Naive B cell (primary cell): ENCODE measurements around the gene MGLL. TPM values are rescaled to one million over a fixed set of nuclear protein-coding genes. Genes with fewer than 3 reads are reported as not detected.

Experiments used
- ATAC-seq, 2 donors: fragments of 150-1000 bp; cut with Tn5 transposase; 2 replicates each; pipeline ENCODE4 v1.10.0; 2021; ENCODE audit warnings: low read depth in 2 of 2, mild to moderate bottlenecking in 2 of 2, moderate library complexity in 2 of 2
- DNase-seq: peaks from one replicate; pipeline ENCODE4 v3.0.0; 2022
- H3K27ac Mint-ChIP-seq, 6 donors: one replicate each; pipeline ENCODE4 v1.8.0; 2020 to 2022; ENCODE audit warnings: mild to moderate bottlenecking in 6 of 6, mixed read lengths in 6 of 6, moderate library complexity in 5 of 6, inconsistent platforms in 2 of 6
- H3K27me3 Mint-ChIP-seq, 3 donors: one replicate each; pipeline ENCODE4 v1.8.0; 2021 to 2022; ENCODE audit warnings: mixed read lengths in 3 of 3, mild to moderate bottlenecking in 1 of 3
- H3K36me3 Mint-ChIP-seq, 2 donors: one replicate each; pipeline ENCODE4 v1.8.0; 2020 to 2022; ENCODE audit warnings: mixed read lengths in 2 of 2, inconsistent platforms in 1 of 2, mild to moderate bottlenecking in 1 of 2
- H3K4me1 Mint-ChIP-seq, 3 donors: one replicate each; pipeline ENCODE4 v1.8.0; 2020 to 2022; ENCODE audit warnings: mixed read lengths in 3 of 3, inconsistent platforms in 1 of 3, mild to moderate bottlenecking in 1 of 3, moderate library complexity in 1 of 3
- H3K4me3 Mint-ChIP-seq, 8 donors: one replicate each; pipeline ENCODE4 v1.8.0; 2020 to 2022; ENCODE audit warnings: mild to moderate bottlenecking in 8 of 8, mixed read lengths in 8 of 8, moderate library complexity in 8 of 8, inconsistent platforms in 2 of 8
- H3K9me3 Mint-ChIP-seq, 7 donors: one replicate each; pipeline ENCODE4 v1.8.0; 2020 to 2022; ENCODE audit warnings: mixed read lengths in 7 of 7, mild to moderate bottlenecking in 5 of 7, inconsistent platforms in 2 of 7, moderate library complexity in 1 of 7
- polyA plus RNA-seq, 6 donors: library from polyadenylated mRNA; unstranded; fragments of 300-500 nt; fragmentation: Illumina TruSeq; gene quantifications; one replicate each; pipeline ENCODE4 v1.2.3, GENCODE V29; 2021; ENCODE audit warnings: low read depth in 6 of 6

MGLL gene
- polyA plus RNA-seq, 6 donors from 2014 or later, result 0.40 to 3.6 (median 1.3) TPM; not detected in 1

GRCh38 chr3:127800508-127800907 lies 21.8 kb downstream of the MGLL start:
- H3K4me3 Mint-ChIP-seq, result no peak overlapping the region
- ATAC-seq (no peak), DNase-seq (no peak)
- H3K27me3 Mint-ChIP-seq, result no peaks in the 10 kb centered on the region
- H3K36me3 Mint-ChIP-seq, result no peaks in the 10 kb centered on the region
- H3K4me1 Mint-ChIP-seq, result no peaks in the 10 kb centered on the region
- no peaks in the 10 kb centered on the region for H3K9me3 Mint-ChIP-seq
- H3K27ac Mint-ChIP-seq, result peak overlapping the region in 1 of 6 donors; percentile 40

- H3K27ac Mint-ChIP-seq, result no peak overlapping the region
- DNase-seq (no peak), ATAC-seq (no peak)
- no peak overlapping the region for H3K4me3 Mint-ChIP-seq
- H3K9me3 Mint-ChIP-seq, result no peaks in the 10 kb centered on the region
- no peaks in the 10 kb centered on the region for H3K4me1 Mint-ChIP-seq
- H3K27me3 Mint-ChIP-seq, result no peaks in the 10 kb centered on the region
- H3K36me3 Mint-ChIP-seq, result no peaks in the 10 kb centered on the region
Measured at GRCh38 chr3:127799476-127800222, 22.7 kb downstream of the MGLL start.

DNA sequence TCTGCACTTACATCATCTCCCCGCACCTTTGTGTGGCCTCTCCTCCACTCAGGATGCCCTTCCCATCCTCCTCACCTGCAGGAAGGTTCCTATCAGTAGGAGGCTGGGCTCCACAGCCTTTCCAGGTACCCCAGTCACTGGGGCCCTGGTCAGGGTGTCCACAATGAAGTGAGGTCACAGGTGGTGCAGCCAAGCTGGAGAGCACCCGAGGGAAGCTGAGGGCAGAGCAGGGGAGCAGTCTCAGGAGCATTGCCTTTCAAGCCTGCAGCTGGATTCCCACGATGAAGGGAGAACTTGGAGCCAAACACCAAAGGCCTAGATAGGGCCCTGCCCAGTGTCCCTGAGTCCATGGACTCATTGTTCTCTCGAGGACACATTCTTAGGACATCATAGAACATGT lies 23.6 kb downstream of the MGLL start:
- Mint-ChIP-seq H3K36me3 (no peaks in the 10 kb centered on the region), H3K4me3 (peak overlapping the region in 1 of 8 donors; percentile 42), H3K27ac (no peak overlapping the region), H3K27me3 (no peaks in the 10 kb centered on the region), H3K4me1 (no peaks in the 10 kb centered on the region), H3K9me3 (peaks cover 0 to 2% (median 0%) of the 10 kb centered on the region in 7 donors)
- DNase-seq (no peak), ATAC-seq (no peak)

- DNase-seq (no peak), ATAC-seq (no peak)
- Mint-ChIP-seq H3K27ac (no peak overlapping the region), H3K27me3 (no peaks in the 10 kb centered on the region), H3K36me3 (no peaks in the 10 kb centered on the region), H3K4me1 (no peaks in the 10 kb centered on the region), H3K9me3 (peaks cover 0 to 2% (median 0%) of the 10 kb centered on the region in 7 donors), H3K4me3 (no peak overlapping the region)
Measured at GRCh38 chr3:127796831-127797150, 25.5 kb downstream of the MGLL start.

- no peaks in the 10 kb centered on the region for H3K36me3 Mint-ChIP-seq
- H3K9me3 Mint-ChIP-seq, result peaks cover 0 to 2% (median 0%) of the 10 kb centered on the region in 7 donors
- no peak for ATAC-seq
- no peak overlapping the region for H3K4me3 Mint-ChIP-seq
- H3K27ac Mint-ChIP-seq, result no peak overlapping the region
- H3K27me3 Mint-ChIP-seq, result no peaks in the 10 kb centered on the region
- no peak for DNase-seq
- no peaks in the 10 kb centered on the region for H3K4me1 Mint-ChIP-seq
Measured at GRCh38 chr3:127796045-127796830, 26.1 kb downstream of the MGLL start.

DNA sequence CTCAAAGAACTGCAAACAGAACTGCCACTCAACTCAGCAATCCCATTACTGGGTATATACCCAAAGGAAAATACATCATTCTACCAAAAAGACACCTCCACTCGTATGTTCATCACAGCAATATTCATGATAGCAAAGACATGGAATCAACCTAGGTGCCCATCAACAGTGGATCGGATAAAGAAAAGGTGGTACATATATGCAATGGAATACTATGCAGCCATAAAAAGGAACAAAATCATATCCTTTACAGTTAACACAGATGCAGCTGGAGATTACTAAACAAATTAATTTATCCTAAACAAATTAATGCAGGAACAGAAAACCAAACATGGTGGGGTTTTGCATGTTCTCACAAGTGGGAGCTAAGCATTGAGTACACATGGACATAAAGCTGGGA lies 27.3 kb downstream of the MGLL start:
- no peak overlapping the region for H3K4me3 Mint-ChIP-seq
- peaks cover 0 to 2% (median 0%) of the 10 kb centered on the region in 7 donors for H3K9me3 Mint-ChIP-seq
- no peaks in the 10 kb centered on the region for H3K4me1 Mint-ChIP-seq
- no peaks in the 10 kb centered on the region for H3K36me3 Mint-ChIP-seq
- ATAC-seq (no peak), DNase-seq (no peak)
- H3K27ac Mint-ChIP-seq, result no peak overlapping the region
- no peaks in the 10 kb centered on the region for H3K27me3 Mint-ChIP-seq

DNA sequence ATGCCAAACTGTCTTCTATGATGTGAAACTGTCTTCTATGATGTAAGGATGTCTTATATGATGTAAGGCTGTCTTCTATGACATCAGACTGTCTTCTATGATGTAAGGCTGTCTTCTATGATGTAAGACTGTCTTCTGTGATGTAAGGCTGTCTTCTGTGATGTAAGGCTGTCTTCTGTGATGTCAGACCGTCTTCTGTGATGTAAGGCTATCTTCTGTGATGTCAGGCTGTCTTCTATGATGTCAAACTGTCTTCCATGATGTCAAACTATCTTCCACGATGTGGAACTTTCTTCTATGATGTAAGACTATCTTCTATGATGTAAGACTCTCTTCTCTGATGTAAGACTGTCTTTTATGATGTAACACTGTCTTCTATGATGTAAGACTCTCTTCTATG lies 27.9 kb downstream of the MGLL start:
- no peaks in the 10 kb centered on the region for H3K36me3 Mint-ChIP-seq
- H3K27ac Mint-ChIP-seq, result no peak overlapping the region

DNA sequence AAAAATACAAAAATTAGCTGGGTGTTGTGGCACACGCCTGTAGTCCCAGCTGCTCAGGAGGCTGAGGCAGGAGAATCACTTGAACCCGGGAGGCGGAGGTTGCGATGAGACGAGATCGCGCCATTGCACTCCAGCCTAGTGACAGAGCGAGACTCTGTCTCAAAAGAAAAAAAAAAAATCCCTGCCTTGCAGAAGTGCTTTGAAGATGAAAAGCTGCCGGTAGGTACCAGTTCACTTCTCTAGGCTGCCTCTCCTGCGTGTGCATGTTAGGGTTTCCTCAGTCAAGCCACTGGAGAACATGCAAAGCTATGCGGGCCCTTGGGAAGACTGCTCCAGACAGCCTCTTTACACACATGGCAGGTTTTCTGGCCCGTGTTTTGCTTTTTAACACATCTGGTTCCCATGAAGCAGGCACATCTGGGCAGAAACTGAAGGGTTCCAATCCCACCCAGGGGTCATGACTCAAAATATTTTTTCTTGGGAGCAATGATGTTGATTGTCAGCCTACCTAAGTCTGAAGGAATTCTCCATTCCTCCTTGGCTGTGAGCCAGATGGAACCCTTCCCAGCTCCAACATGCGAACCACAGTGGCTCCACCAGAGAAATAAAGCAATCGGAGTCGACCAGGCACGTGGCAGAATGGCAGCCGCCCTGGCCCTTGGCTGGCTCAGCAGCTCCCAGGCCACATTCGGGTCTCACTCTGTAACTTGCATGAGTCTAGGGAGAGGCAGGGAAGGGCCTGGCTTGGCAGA lies 29.6 kb downstream of the MGLL start:
- no peaks in the 10 kb centered on the region for H3K4me1 Mint-ChIP-seq
- peaks cover 0 to 2% (median 0%) of the 10 kb centered on the region in 7 donors for H3K9me3 Mint-ChIP-seq
- peak overlapping the region in 1 of 6 donors; percentile 26 for H3K27ac Mint-ChIP-seq
- no peak for DNase-seq
- no peak overlapping the region for H3K4me3 Mint-ChIP-seq
- no peaks in the 10 kb centered on the region for H3K27me3 Mint-ChIP-seq
- ATAC-seq, result no peak
- H3K36me3 Mint-ChIP-seq, result no peaks in the 10 kb centered on the region

More for the DNA sequence above, 27.9 kb downstream of the MGLL start:
- Mint-ChIP-seq H3K4me1 (no peaks in the 10 kb centered on the region), H3K4me3 (no peak overlapping the region), H3K9me3 (peaks cover 0 to 2% (median 0%) of the 10 kb centered on the region in 7 donors), H3K27me3 (no peaks in the 10 kb centered on the region)
- DNase-seq (no peak), ATAC-seq (no peak)

DNA sequence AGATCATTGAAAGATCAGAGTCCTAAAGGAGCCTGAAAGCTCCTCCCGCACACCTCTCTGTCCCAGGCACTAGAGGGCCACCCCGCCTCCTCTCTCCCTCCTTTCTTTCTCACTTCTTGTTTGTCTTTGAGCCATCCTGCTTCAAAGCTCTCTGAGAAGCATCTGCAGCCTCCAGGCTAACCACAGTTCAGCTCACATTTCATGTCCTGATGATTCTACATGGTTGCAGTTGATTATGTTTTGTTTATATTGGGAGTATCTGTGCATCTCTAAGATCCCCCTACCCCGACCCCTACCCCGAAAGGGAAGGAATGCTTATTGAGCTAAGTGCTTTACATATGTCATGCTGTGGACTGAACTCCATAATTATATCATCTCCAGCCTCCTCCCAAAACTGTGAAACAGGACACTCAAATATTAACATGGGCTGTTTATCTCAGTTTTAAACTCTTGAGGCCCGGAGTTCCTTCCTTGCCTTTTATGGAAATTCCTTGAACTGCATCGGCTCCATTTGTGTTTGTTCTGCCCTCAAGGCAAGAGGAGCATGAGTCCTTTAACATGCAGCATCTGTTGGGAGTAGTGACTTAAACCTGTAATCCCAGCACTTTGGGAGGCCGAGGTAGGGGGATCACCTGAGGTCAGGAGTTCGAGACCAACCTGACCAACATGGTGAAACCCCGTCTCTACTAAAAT lies 30.9 kb downstream of the MGLL start:
- Mint-ChIP-seq H3K9me3 (peaks cover 0 to 2% (median 0%) of the 10 kb centered on the region in 7 donors), H3K27me3 (no peaks in the 10 kb centered on the region), H3K4me1 (no peaks in the 10 kb centered on the region), H3K4me3 (no peak overlapping the region), H3K27ac (peak overlapping the region in 1 of 6 donors; percentile 38), H3K36me3 (no peaks in the 10 kb centered on the region)
- DNase-seq (no peak), ATAC-seq (peak; percentile 46 to 60)

DNA sequence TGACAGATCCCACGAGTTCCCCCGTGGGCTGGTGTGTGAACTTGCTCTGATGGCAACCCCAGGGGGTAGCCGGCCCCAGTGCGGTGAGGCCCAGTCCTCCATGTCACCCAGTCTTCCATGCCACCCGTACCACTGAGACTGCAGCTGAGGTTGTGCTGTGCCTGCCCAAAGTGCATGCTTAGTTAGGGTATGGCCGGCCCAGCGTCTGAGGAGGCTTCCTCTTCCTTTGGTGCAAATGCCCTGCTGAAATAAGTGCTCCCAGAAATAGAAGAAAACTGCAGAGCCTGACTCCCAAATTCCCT lies 31.5 kb downstream of the MGLL start:
- no peak overlapping the region for H3K27ac Mint-ChIP-seq
- H3K36me3 Mint-ChIP-seq, result no peaks in the 10 kb centered on the region
- H3K4me1 Mint-ChIP-seq, result no peaks in the 10 kb centered on the region
- no peak overlapping the region for H3K4me3 Mint-ChIP-seq
- DNase-seq (no peak), ATAC-seq (no peak)
- H3K27me3 Mint-ChIP-seq, result peaks cover 0 to under 1% (median 0%) of the 10 kb centered on the region in 3 donors
- peaks cover 0 to 2% (median 0%) of the 10 kb centered on the region in 7 donors for H3K9me3 Mint-ChIP-seq

- H3K4me3 Mint-ChIP-seq, result no peak overlapping the region
- no peaks in the 10 kb centered on the region for H3K36me3 Mint-ChIP-seq
- H3K27me3 Mint-ChIP-seq, result peaks cover 0 to 6% (median 0%) of the 10 kb centered on the region in 3 donors
- ATAC-seq (no peak), DNase-seq (no peak)
- no peak overlapping the region for H3K27ac Mint-ChIP-seq
- peaks cover 0 to 2% (median 0%) of the 10 kb centered on the region in 3 donors for H3K4me1 Mint-ChIP-seq
- H3K9me3 Mint-ChIP-seq, result peaks cover 0 to 2% (median 0%) of the 10 kb centered on the region in 7 donors
Measured at GRCh38 chr3:127789990-127790881, 32.1 kb downstream of the MGLL start.

GRCh38 chr3:127789051-127789450 lies 33.3 kb downstream of the MGLL start:
- peaks cover 0 to 12% (median 0%) of the 10 kb centered on the region in 3 donors for H3K27me3 Mint-ChIP-seq
- no peaks in the 10 kb centered on the region for H3K9me3 Mint-ChIP-seq
- no peak for DNase-seq
- H3K27ac Mint-ChIP-seq, result peak overlapping the region in 1 of 6 donors; percentile 47
- H3K36me3 Mint-ChIP-seq, result no peaks in the 10 kb centered on the region
- no peak overlapping the region for H3K4me3 Mint-ChIP-seq
- peaks cover 0 to 6% (median 3%) of the 10 kb centered on the region in 3 donors for H3K4me1 Mint-ChIP-seq
- ATAC-seq, result no peak
